ENCODE data around the gene MAP2K7. TPM values are rescaled to one million over a fixed set of nuclear protein-coding genes. Genes with fewer than 3 reads are reported as not detected.
A peak's percentile ranks its signal among the peaks of the same experiment; 100 is the strongest.

The MAP2K7 gene
- total and polyA plus RNA-seq, 2 donors (not counting 1 experiment from before 2014, with no cell fraction given): 7.8 to 10.4 TPM

GRCh38 chr19:7934766-7935165 is 31.1 kb downstream of the MAP2K7 start:
- no peaks in the 10 kb centered on the region for H3K27me3 ChIP-seq (ENCODE audit: control insufficient read depth, insufficient read depth, low read length)
- peaks cover 38% of the 10 kb centered on the region for H3K36me3 ChIP-seq (ENCODE audit: control insufficient read depth, insufficient read depth, low read length)
- no peaks in the 10 kb centered on the region for H3K79me2 ChIP-seq (ENCODE audit: control insufficient read depth, insufficient read depth, low read length)
- H3K27ac ChIP-seq (ENCODE audit: insufficient read depth, low read length): no peak overlapping the region
- no peak for DNase-seq (ENCODE audit: low read depth in 2 of 2)
- no peak overlapping the region for H3K4me2 ChIP-seq (ENCODE audit: extremely low read depth, insufficient read depth, low read length)
- no peaks in the 10 kb centered on the region for H4K20me1 ChIP-seq (ENCODE audit: control insufficient read depth, extremely low read depth, insufficient read depth, low read length)
- H3K9ac ChIP-seq (ENCODE audit: insufficient read depth, low read length): no peak overlapping the region
- H3K9me3 ChIP-seq (ENCODE audit: control insufficient read depth, insufficient read depth, low read depth, low read length): no peaks in the 10 kb centered on the region
- TF ChIP-seq EZH2 (IDR thresholded peaks at IDR 0.05; ENCODE audit: low read length, missing control alignments) (no peak), CTCF (conservative IDR thresholded peaks at IDR 0.05 in 1 of 2, IDR thresholded peaks at IDR 0.05 in 1 of 2; ENCODE audit: low read depth in 1 of 2, low read length in 2 of 2) (no peak)
- H2AFZ ChIP-seq (ENCODE audit: low read length): no peak overlapping the region
- H3K4me1 ChIP-seq (ENCODE audit: control insufficient read depth, extremely low read depth, insufficient read depth, low read length): peaks cover 3% of the 10 kb centered on the region
- no peak overlapping the region for H3K4me3 ChIP-seq (replicated peaks in 1 of 4; ENCODE audit: control extremely low read depth in 1 of 4, insufficient read depth in 1 of 4, low read depth in 3 of 4, low read length in 4 of 4)

GRCh38 chr19:7940841-7941240 is 37.2 kb downstream of the MAP2K7 start:
- H2AFZ ChIP-seq (ENCODE audit: low read length): no peak overlapping the region
- peaks cover 13% of the 10 kb centered on the region for H3K79me2 ChIP-seq (ENCODE audit: control insufficient read depth, insufficient read depth, low read length)
- H3K4me2 ChIP-seq (ENCODE audit: extremely low read depth, insufficient read depth, low read length): no peak overlapping the region
- H3K9me3 ChIP-seq (ENCODE audit: control insufficient read depth, insufficient read depth, low read depth, low read length): no peaks in the 10 kb centered on the region
- no peak overlapping the region for H3K27ac ChIP-seq (ENCODE audit: insufficient read depth, low read length)
- H3K36me3 ChIP-seq (ENCODE audit: control insufficient read depth, insufficient read depth, low read length): peaks cover 8% of the 10 kb centered on the region
- H3K4me3 ChIP-seq (replicated peaks in 1 of 4; ENCODE audit: control extremely low read depth in 1 of 4, insufficient read depth in 1 of 4, low read depth in 3 of 4, low read length in 4 of 4): no peak overlapping the region
- H3K4me1 ChIP-seq (ENCODE audit: control insufficient read depth, extremely low read depth, insufficient read depth, low read length): no peaks in the 10 kb centered on the region
- H3K9ac ChIP-seq (ENCODE audit: insufficient read depth, low read length): no peak overlapping the region
- no peaks in the 10 kb centered on the region for H3K27me3 ChIP-seq (ENCODE audit: control insufficient read depth, insufficient read depth, low read length)
- H4K20me1 ChIP-seq (ENCODE audit: control insufficient read depth, extremely low read depth, insufficient read depth, low read length): no peaks in the 10 kb centered on the region
- no peak for DNase-seq (ENCODE audit: low read depth in 2 of 2)
- no peak for TF ChIP-seq CTCF (conservative IDR thresholded peaks at IDR 0.05 in 1 of 2, IDR thresholded peaks at IDR 0.05 in 1 of 2; ENCODE audit: low read depth in 1 of 2, low read length in 2 of 2)
- TF ChIP-seq EZH2 (IDR thresholded peaks at IDR 0.05; ENCODE audit: low read length, missing control alignments): no peak

- Histone ChIP-seq H3K9ac (ENCODE audit: insufficient read depth, low read length) (no peak overlapping the region), H3K27me3 (ENCODE audit: control insufficient read depth, insufficient read depth, low read length) (no peaks in the 10 kb centered on the region), H2AFZ (ENCODE audit: low read length) (no peak overlapping the region), H3K4me1 (ENCODE audit: control insufficient read depth, extremely low read depth, insufficient read depth, low read length) (no peaks in the 10 kb centered on the region), H3K4me3 (replicated peaks in 1 of 4; ENCODE audit: control extremely low read depth in 1 of 4, insufficient read depth in 1 of 4, low read depth in 3 of 4, low read length in 4 of 4) (peak overlapping the region in 2 of 4 experiments; percentile 97), H3K27ac (ENCODE audit: insufficient read depth, low read length) (no peak overlapping the region), H4K20me1 (ENCODE audit: control insufficient read depth, extremely low read depth, insufficient read depth, low read length) (no peaks in the 10 kb centered on the region), H3K4me2 (ENCODE audit: extremely low read depth, insufficient read depth, low read length) (peak overlapping the region; percentile 89), H3K9me3 (ENCODE audit: control insufficient read depth, insufficient read depth, low read depth, low read length) (no peaks in the 10 kb centered on the region), H3K79me2 (ENCODE audit: control insufficient read depth, insufficient read depth, low read length) (peaks cover 13% of the 10 kb centered on the region), H3K36me3 (ENCODE audit: control insufficient read depth, insufficient read depth, low read length) (peaks cover 6% of the 10 kb centered on the region)
- TF ChIP-seq EZH2 (IDR thresholded peaks at IDR 0.05; ENCODE audit: low read length, missing control alignments) (no peak), CTCF (conservative IDR thresholded peaks at IDR 0.05 in 1 of 2, IDR thresholded peaks at IDR 0.05 in 1 of 2; ENCODE audit: low read depth in 1 of 2, low read length in 2 of 2) (no peak)
- no peak for DNase-seq (ENCODE audit: low read depth in 2 of 2)
Measured at GRCh38 chr19:7941895-7942596, 38.4 kb downstream of the MAP2K7 start.

Measured in fibroblast of lung (primary cell).